HG03460 (cell line): ENCODE data around the gene STPG4.

Source experiments
- ATAC-seq: cut with Tn5 transposase; IDR thresholded peaks from one replicate; pipeline ENCODE4 v1.9.1; 2021; ENCODE audit not compliant: unreplicated experiment

The STPG4 gene

DNA sequence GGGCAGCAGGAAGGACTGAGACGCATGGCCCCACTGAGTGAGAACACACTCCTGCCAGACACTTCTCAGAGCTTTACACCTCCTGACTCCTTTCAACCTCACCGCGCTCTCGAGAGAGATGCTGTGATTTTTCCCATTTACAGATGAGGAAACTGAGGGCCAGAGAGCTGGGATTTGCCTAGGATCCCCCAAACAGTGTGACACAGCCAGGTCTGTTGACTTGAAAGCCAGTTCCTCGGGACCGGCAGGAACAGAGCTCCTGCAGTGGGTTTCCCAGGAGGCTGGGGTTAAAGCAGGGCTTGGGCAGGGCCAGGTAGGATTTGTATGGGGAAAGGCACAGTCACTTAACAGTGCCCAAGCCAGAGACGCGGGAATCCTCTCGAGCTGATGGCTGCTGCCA lies 81.9 kb downstream of the STPG4 start:
- ATAC-seq, result no peak

DNA sequence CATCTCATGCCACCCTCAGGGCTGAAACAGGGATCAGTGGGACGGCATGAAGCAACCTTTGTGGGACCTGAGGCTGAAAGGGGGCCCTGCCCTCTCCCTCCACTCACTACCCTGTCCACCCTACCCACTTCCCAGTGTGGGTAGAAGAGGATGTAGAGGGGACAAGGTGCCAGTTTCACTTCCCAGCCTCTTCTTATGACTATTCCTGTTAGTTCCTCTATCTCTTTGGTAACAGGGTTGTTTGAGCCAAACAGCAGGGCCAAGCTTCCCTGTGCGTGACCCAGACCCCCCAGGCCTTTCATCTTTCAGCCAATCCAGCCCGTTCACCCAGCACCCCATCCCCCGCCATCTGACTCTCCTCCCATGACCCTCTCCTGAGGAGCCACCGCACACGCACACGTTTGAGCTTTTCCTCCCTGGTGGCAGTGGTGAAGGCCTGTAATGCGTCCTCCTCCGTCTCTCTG lies 82.3 kb downstream of the STPG4 start:
- ATAC-seq, result no peak

DNA sequence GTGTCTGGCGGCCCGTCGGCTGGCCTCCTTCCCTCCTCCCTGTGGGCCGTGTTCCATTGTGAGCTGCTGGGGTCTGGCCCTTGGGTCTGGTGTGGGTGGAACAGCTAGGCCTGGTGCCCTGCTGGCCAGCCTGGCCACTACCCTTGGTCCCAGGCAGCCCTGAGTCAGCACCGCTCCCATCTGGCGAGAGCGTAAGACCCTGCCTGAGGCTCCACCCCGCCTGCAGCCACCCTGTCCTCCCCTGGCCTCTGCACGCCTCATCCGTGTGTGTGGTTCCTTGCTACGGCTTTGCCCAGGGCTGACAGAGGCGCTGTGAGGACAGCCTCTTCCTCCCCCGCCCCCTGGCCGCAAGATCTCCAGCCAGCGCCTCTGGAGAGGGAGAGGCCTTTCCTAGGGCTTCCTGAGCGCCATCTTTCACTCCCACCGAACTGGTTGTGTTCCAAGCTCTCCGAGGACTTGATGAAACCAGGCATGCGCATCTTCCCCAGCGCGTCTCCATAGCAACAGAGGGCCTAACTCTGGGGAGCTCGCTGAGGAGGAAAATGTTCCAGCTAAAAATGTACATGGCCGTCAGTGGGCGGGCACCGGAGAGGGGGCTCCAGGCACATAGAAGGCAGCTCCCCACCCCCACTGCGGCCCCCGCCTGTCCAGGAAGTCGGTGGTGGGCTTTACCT lies 83.0 kb downstream of the STPG4 start:
- ATAC-seq, result no peak

DNA sequence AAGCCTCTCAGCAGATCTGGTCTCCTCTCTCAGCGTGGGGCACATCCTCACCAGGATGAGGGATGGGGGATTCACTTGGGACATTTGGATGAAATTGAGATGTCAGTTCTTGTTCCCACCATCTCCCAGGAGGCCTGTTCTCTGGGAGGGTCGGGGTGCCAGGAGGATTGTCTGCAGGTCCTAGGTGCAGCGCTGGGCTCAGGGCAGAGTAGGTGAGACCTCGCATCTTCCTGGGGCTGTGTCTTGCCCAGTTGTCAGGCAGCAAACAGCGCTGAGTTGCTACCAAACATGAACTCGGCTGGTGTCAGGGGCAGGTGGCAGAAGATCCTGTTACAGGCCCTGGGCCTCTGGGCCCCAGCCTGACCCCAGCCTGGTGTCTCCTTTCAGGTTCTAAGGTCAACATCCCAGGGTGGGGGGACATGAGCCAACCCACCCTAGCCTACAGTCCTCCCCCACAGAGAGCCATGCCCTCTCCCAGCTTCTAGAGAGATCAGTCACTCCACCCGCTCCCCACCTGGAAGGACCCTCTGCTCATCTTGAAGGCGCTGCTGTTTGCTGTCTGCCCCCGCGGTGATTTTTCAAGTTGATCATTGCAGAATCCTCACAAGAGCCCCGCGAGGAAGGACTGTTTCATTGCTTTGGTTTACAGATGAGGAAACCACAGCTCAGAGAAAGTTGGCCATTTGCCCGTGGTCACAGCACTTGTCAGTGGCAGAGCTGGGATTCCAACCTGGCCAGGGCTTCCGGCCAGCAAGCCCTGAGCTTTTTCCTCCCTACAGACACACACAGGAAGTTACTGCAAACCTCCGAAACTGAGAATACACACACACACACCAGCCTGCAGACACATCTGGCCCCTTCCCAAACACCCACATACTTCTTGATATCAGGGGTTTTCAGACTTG lies 83.9 kb downstream of the STPG4 start:
- peak; percentile 82 for ATAC-seq

DNA sequence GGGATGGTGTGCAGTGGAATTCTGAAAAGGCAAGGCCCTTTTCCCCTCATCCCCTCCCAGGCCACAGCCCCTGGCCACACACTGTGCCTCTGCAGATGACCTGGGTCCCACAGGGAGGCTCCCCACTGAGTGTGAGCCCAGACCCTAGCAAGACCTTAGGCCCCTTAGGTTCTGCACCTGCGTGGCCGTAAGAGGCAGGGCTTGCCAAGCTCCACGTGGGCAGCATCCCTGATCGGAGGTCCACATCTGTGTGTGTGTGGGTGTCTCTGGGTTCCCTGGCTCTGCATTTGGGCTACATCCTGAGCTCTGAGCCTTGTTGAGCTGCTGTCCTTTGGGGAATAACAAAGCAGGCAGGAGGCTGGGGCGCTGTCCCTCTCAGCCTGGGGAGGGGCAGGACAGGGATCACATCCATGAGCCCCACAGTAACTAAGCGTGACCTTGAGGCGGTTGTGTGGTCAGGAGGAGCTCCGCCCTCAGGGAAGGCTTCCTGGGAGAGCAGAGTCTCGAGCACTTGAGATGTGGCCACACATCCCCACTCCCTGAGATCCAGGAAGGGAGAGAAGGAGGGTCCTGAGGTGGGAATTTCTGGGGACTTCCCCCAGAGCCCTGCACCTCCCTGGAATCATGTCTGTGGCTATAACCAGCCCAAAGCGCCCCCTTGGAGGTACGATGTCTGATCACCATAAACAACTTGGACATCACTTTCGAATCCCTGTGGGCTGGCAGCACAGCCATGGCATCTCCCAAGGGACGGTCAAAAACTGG lies 84.8 kb downstream of the STPG4 start:
- no peak for ATAC-seq

DNA sequence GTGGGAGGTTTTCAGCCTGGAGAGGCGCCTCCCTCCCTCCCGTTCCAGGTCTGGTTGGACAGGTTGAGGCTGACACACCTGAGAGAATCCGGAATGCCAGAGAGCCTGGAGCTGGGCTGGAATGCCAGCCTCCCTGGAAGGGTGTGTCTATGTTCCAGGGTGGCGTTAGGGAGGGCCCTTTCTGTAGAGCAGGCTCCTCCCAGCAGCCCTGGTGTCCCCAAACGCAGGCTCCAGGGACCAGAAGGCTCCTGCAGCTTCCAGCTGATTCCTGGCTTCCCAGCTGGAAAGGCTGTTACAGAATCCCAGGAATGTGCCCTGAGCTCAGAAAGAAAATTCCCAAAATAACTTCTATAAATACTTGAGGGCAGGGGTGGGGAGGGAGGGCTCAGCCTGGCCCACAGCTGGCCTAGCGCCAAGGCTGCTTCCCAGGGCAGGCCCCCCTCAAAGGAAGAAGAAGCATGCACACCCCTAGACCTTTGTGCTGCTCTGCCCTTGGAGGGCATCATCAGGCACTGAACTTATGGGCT lies 85.4 kb downstream of the STPG4 start:
- no peak for ATAC-seq

DNA sequence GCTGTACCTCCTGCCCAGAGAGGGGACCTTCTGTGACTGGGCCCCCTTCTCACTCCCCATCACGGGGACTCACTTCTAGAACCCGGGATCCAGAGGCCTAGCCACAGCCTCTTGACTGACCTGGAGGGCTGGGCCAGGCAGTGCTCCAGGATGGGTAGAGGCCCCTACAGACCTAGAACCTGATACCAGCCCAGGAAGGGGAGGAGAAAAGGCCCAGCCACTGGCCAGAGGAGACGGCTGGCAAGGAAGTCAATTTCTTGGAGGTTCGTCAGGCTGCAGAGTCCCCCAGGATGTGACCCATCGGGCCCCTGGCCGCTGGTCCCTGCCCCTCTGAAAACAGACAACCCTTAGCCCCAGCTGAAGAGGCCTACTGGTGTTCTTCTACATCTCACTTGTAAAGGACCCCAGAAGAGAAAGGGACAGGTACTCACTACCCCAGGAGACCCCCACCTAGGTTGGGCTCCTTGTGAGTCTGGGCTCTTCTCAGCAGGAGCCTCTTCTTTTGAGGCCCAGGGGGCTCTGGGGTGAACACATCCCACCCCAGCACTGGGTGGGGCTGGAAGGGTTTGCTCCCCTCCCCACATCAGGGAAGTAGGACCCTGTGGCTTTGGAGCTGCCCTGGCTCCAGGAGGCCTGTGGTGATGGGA lies 86.0 kb downstream of the STPG4 start:
- ATAC-seq, result no peak

DNA sequence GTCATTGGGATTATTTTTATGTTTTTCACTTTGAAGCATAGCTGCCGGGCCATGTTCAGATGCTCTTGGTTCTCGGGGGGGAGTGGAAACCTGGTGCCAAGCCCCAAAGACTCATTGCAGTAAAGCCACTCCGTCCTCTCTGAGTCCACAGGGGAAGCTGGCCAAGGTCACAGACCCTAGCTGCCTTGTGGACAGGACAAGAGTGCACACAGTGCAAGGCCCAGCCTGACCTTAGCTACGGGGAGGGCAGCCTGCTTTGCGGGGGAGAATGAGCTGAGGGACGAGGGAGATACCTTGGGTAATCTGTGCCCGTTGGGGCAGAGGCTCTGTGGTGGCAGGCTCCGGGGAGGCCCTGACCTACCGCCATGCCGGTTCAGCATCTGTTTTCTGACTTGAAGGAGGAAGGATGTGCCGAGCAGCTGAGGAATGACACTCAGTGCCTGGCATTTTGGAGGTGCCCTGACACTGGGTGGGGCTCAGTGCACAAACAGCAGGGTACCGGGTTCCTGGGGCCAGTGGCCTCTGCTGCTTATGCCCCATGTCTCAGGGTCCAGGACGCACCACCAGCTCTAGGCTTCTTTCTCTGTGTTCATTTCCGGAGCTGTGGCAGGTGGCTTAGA lies 87.2 kb downstream of the STPG4 start:
- no peak for ATAC-seq

DNA sequence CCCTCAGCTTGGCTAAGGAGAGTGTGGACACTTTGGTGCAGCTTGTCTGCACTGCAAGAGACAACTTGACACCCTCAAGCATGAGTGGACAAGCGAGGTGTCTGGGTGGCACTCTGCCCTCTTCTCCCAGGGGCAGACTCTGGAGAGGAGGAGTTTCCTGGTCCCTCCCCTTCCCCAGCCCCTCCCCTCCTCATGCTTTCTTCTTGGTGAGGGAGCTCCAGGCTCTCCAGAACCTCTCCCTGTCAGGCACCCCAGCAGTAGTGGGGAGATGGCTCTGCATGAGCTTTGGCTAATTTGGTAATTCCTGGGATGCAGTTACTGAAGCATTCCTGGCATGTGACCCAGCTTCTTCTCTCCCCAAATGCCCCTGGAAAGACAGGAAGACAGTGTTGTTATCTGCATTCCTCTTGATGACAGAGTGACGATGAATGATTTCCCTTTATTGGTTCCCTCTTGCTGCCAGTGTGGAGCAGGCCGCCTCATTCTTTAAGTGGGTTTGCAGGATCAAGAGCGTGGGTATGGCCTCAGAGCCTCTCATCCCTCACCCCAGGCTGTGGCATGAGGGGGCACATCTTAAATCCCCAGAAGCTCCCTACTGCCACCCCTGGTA lies 89.2 kb downstream of the STPG4 start:
- ATAC-seq, result no peak

DNA sequence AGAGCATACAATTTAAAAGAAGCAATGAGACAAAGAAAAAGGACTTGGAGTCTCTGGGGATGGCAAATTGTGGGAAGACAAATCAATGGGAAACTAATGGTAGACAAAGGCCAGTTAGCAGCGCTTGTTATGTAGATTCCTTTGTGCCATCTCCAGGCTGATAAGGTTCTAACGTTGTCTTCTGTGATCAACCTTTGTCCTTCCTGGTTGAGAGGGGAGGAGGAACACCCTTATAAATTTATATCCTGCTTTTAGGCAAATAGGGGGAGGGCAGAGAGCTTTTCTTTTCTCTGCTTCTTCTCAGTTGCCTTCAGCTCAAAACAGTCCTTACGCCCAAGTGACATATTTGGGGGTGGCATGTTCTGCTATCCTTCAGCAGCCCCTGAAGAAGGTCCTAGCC lies 89.8 kb downstream of the STPG4 start:
- ATAC-seq, result no peak

DNA sequence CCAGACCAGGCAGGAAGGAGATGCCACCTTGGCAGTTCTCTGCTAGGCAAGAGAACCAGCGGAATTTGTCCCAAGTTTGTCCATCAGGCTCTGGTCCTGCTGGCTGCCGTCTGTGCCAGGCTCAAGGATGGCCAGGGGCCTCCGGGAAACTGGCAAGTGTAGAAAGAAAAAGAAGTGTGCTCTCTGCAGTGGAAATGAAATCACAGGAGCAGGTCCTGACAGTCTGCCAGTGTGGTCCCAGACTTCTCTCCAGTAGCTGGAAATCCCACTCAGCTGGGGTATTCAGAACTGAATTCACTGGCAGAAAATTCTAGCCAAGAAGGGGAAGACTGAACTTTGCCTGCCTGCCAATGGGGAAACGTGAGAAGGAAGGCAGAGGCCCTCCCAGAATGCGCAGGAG lies 91.0 kb downstream of the STPG4 start:
- no peak for ATAC-seq

DNA sequence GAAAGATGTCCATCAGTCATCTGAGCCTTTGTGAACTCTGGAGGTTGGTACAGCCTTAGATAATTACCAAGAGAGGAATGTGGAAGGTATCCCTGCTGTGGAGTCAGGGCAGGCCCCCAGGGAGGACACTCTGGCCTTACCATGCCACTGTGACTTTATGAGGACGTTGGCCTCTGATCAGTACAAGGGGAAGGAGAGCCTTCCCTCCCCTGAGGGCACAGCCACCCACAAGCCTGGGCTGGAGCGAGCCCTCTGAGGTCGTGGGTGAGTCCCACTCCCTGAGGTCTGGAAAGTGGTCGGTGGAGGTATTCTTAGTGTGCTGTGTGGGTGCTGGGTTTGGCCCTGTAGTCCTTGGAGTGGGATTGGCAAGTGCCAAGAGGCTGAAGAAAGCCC lies 91.6 kb downstream of the STPG4 start:
- no peak for ATAC-seq

DNA sequence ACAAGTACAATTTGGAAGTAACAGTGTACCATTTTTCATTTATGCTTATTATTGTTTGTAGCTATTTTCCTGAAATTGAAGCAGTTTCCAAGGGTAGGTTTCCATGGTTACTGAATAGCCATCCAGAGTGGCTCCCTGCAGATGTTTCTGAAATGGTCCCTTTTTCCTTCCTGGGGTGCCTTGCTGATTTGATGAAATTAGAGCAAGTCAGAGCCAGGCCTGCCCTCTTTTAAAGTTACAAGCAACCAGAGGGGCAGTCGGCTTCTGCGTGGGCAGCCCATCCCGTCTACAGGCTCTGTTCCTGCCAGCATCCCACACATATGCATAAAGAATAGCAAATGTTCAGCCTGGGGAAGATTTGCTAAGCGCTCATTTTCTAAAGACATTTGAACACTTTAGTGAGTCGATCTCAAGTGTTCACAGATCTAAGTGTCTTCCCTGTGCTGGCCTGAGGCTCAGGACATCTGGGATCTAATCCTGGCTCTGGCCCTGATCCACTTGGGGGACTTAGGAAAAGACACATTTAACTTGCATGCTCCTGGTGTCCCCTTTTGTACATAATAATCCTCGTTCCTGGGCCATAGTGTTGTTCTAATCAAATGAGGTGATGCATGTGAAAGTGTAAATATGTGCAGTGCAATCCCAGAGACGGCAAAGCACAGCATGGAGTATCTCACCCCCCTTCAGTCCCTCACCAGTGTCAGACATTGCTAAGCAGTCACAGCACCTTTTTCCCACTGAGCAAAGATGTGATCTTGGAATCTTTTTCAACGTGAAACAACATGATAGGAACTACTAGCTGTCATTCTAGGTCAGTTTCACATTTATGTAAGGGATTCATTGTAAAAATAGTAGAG lies 92.2 kb downstream of the STPG4 start:
- no peak for ATAC-seq

DNA sequence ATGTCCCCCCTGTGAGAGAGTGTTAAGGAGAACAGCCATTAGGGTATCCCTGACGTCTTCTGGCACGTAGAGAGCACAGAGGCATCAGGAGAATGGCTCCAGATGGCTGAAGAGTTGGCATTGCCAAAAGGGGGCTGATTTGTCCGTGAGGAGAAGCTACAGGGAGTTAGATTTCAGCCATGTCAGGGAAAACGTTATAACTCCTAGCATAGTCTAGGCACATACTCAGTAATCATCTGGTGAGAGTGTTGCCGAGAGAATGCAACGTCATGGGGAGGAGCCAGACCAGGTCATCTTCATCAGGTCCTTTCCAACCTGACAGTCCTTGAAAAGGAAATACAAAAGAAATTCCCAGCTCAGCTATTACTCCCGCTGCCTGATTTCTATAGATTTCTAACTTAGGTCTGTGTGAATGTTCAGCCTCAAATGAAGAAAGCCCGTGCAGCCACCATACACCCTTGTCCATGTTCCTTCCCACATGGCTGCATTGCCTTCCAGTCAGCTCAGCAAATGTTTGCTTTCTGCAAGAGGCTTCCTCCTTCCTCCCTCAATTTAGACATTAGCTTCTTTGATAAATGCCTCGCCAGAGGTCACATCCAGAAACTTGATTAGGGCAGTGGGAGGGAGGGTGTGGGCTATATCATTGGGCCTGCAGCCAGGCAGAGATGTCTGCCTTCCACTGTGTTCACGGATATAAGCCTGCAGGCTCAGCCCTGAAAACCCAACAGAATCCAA lies 93.0 kb downstream of the STPG4 start:
- ATAC-seq, result no peak

DNA sequence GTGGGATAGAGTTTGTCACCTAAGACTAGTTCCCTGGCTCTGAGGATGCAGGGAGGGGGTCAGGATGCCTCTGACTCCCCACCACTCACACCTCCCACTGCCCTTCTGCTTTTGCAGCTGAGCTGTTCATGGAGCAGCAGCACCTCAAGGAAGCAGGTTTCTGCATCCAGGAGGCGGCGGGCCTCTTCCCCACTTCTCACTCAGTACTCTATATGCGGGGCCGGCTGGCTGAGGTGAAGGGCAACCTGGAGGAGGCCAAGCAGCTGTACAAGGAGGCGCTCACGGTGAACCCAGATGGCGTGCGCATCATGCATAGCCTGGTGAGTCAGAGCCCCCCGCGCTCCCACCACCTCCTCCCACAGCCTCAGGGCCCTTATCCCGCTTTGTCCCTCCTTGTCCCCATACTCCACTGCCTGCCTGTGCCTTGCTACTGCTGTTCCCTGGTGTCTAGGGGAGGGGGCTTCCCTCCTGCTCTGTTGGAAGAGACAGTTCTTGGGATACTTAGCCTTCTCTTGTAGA lies 94.4 kb downstream of the STPG4 start:
- ATAC-seq, result no peak

DNA sequence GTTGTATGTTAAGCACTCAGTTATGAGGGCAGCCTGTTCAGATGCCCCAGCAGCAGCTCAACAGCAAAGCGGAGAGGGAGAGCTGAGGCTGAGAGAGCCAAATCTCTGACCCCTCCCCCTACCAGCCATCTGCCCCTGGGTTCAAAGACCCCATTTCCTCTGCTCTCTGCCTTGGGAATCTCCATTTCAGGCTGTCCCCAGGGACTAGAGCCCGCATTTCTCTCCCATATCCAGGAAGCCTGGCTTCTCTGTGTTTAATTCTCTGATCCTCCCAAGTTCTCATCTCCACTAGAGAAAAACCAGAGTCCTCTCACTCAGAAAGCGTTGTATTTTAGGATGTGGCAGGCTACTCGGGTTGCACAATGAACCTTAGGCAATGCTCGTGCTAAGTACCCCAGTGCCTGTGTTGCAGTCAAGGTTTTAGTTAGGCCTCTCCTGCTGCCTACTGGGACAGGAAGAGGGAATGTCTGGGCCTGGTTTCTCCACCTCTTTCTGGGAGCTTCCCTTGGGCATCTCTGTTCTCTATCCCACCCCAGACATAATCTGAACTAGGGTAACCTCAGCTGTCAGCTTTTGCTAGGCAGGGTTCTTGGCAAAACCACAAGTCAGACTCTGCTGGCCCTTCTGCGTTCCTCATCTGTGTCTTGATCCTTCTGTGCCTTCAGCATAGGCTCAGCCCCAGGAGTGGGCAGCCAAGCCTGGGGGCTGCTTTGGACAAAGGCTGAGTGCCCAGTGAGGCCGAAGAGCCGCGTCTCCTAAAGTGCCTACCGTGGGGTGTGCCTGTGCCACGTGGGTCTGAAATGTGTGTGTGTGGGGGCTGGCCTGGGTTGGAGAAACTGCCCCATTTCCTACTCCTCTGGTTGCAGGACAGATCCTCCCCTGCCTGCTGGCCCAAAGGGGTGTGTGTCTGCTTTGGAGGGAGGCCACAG lies 96.8 kb downstream of the STPG4 start:
- no peak for ATAC-seq

DNA sequence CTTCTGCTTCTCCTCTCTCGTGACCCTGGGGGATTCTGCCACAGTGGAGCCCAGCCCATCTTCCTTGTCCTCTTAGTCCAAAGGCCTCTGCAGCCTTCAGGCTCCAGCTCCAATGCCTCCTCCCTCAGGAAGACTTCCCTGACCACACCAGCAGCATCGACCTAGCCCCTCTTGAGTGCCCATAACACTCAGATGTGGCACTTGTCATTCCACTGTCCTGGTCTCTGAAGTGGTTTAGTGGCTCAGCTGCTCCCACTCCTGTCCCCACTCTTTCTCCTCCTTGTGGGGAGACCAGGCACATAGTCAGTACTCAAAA lies 97.5 kb downstream of the STPG4 start:
- ATAC-seq, result no peak
